ENCODE measurements around the gene SCO2.

SCO2 gene

DNA sequence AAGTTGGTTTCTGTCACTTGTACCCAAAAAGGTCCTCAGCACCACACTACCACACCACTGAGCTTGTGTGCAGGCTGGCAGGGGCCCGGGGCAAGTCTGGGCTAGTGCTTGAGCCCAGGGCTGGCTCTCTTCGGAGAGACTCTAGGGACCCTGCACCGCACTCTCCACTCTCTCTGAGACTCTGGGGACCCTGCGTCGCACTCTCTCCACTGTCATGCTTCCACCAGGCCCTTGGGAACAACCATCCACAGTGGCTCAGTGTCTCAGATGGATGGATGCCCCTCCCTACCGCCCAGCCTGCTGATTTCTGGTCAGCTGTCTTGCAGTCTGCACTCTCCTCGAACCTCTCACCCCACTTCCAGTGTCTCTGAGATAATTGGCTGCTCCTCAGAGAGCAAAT is 48.5 kb downstream of the SCO2 start:
- no peak for DNase-seq (ENCODE audit: low read depth)

DNA sequence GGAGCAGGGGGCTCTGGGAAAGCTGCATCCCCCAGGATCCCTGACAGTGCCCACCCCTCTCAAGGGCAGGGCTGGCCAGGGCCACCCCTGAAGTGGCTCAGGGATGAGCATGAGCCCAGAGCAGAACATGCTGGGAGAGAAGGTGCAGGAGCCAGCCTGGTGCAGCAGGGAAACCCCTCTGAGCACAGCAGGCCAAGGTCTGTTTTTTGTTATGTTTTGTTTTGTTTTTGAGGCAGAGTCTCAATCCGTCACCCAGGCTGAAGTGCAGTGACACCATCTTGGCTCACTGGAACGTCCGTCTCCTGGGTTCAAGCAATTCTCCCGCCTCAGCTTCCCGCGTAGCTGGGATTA is 49.8 kb downstream of the SCO2 start:
- no peak for DNase-seq (ENCODE audit: low read depth)

DNA sequence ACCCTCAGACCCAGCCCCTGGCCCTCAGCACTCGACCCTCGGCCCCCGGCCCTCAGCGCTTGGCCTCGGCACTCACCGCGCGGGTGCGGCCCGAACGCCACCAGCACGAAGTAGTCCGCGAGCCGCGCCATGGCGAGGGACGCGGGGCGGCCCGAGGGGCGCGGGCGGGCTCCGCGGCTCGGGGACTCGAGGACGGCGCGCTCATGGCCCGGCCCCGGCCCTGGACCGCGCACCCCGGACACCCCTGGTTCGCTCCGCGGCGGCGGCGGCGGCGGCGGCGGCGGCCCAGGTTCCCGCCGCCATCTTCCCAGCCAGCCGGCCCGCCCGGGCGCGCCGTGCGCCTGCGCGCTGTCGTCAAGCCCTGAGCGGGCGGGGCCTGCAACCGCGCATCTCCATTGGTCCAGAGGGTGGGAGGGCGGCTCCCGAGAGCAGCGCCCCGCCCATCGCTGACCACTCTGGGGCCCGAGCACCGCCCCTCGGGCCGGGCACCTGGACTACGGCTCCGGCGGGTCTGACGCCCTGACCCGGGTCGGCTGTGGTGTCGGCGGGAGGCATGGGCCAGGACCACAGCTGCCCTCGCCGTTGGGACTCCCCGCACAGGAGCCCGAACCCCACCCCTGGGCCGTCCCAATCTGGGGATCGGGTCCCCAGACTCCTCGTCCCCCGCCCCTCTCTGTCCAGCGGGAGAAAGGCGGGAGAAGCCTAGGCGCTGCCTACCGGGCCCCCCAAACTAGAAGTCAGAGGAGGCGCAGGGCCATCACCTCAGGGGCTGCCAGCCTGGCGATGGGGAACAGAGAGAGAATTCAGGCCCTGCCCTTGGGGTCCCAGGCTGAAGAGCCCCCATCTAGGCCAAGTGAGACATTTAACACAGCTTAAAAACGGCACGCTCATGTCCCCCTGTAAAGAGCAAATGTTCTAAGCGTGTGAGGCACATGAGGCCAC is 50.4 kb downstream of the SCO2 start, which contains the start of gene SBF1:
SBF1 (minus strand) TSS at position 326 of the 942 bp plus-strand sequence; CDS start at position 131, 195 bp downstream.
- peak; percentile 48 for DNase-seq (ENCODE audit: low read depth)

DNA sequence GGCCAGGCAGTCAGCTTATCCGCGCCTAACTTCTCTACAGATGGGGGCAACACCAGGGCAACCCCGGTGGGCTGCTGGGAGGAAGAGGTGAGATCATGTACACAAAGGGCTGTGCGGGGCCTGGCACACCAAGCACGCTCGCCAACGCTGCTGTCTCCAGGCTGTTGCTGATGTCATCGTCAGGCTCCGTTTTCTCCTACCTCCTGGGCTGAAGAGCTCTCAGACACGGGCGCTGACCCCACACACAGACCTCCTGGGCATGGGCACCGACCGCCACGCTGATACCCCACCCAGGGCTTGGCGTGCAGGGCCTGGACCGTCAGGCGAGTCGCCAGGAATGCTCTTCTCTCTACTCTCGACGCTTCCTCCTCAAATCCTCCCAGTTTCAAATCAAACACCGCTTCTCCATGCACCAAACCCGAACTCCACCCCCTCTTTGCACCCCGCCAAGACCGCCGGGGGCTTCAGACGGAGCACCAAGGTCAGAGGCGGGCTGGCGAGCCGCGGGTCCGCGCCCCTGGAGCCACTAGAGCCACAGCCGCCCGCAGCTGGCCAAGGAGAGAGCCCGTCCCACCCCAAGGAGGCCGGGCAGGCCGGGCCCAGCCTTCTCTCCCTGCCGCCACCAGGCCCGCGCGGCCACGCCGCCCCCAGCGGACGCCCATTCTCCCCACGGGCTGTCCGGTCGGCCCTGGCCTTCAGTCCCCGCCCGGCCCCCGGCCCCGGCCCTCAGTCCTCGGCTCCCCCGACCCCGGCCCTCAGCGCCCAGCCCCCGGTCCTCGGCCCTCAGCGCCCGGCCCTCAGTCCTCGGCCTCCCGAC is 51.3 kb downstream of the SCO2 start:
- DNase-seq (ENCODE audit: low read depth) = no peak

Measured in HS-5 (cell line).